ENCODE data around the gene RFC3. TPM values are rescaled to one million over a fixed set of nuclear protein-coding genes. Genes with fewer than 3 reads are reported as not detected.

RFC3 gene
- total RNA-seq, 4 donors from 2014 or later: 5.7 to 15.1 (median 7.9) TPM

GRCh38 chr13:33855371-33855895, 37.5 kb downstream of the RFC3 start:
- TF ChIP-seq, protein P1, sequence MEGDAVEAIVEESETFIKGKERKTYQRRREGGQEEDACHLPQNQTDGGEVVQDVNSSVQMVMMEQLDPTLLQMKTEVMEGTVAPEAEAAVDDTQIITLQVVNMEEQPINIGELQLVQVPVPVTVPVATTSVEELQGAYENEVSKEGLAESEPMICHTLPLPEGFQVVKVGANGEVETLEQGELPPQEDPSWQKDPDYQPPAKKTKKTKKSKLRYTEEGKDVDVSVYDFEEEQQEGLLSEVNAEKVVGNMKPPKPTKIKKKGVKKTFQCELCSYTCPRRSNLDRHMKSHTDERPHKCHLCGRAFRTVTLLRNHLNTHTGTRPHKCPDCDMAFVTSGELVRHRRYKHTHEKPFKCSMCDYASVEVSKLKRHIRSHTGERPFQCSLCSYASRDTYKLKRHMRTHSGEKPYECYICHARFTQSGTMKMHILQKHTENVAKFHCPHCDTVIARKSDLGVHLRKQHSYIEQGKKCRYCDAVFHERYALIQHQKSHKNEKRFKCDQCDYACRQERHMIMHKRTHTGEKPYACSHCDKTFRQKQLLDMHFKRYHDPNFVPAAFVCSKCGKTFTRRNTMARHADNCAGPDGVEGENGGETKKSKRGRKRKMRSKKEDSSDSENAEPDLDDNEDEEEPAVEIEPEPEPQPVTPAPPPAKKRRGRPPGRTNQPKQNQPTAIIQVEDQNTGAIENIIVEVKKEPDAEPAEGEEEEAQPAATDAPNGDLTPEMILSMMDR (IDR thresholded peaks at IDR 0.05): no peak
- DNase-seq (ENCODE audit: low spot score) (no peak), ATAC-seq (ENCODE audit: low FRiP score) (no peak)

- no peak for ATAC-seq (ENCODE audit: low FRiP score)
- DNase-seq (ENCODE audit: low spot score): no peak
- TF ChIP-seq, protein P1 (IDR thresholded peaks at IDR 0.05): no peak
Observed at GRCh38 chr13:33859691-33860303, 41.8 kb downstream of the RFC3 start.

GRCh38 chr13:33860526-33860925, 42.6 kb downstream of the RFC3 start:
- TF ChIP-seq, protein P1 (IDR thresholded peaks at IDR 0.05): no peak
- ATAC-seq (ENCODE audit: low FRiP score) (no peak), DNase-seq (ENCODE audit: low spot score) (no peak)

DNA sequence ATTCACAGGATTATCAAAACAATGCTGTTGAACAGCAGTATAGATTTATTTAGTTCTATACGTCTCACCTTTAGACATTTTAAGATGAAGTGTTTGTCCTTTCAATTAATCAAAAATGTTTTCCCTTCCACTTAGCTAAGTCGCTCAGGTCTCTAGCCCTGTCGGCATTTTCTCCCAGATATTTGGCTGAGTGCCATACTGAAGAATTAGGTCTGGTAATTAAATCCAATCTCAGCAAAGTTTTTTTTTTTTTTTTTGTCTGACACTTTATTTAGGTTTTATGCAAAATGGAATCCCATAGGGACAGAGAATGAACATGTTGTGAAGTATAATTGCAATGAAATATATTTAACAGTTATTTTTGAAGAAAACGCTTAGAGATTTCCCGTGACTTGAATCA, 44.1 kb downstream of the RFC3 start:
- TF ChIP-seq, protein P1 (IDR thresholded peaks at IDR 0.05): no peak

DNA sequence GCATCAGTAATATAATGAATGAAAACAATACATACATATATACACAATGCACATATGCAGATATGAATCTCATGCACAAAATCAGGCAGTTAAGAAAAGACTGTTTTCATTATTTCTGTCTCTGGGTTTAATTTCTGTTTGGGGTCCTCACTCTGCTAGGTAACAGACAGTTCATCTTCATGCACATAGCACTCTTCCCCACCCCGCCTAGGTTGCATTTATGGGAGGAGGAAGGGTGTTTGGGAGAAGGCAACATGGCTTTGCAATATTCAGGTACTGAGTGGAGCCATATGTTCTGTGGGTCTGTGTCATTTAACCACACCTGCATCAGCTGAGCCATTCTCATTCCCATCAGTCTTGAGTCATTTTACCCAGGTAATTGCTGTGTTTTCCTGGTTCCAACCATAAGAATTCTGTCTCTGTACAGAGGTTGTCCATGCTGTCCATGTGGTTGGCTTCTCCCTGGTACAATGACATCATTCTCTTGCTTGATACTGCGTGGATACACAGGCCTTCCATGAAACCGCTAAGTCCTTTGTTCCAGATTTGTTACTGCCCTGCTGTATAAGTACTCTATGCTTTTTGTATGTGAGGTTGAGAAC, 45.3 kb downstream of the RFC3 start:
- TF ChIP-seq, protein P1 (IDR thresholded peaks at IDR 0.05): no peak
- ATAC-seq (ENCODE audit: low FRiP score): no peak
- no peak for DNase-seq (ENCODE audit: low spot score)

More for the DNA sequence above, 44.1 kb downstream of the RFC3 start:
- no peak for ATAC-seq (ENCODE audit: low FRiP score)
- DNase-seq (ENCODE audit: low spot score): no peak

DNA sequence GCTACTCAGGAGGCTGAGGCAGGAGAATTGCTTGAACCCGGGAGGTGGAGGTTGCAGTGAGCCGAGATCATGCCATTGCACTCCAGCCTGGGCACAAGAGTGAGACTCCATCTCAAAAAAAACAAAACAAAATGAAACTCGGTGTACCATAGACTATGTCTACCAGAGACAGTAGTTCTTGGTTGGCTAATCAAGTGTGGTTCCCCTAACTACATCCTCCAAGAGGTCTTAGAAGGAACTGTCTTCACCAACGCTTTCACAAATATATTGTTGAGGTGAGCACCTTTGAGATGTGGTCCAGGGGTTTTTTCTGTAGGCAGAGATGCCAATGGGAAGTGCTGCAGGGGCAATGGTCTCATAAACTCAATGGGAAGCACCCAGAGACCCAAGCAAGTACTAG, 48.0 kb downstream of the RFC3 start:
- DNase-seq (ENCODE audit: low spot score) (no peak), ATAC-seq (ENCODE audit: low FRiP score) (no peak)
- TF ChIP-seq, protein P1 (IDR thresholded peaks at IDR 0.05): no peak

- TF ChIP-seq, protein P1 (IDR thresholded peaks at IDR 0.05): no peak
- DNase-seq (ENCODE audit: low spot score) (no peak), ATAC-seq (ENCODE audit: low FRiP score) (no peak)
Observed at GRCh38 chr13:33867472-33867871, 49.5 kb downstream of the RFC3 start.

Data from omental fat pad (tissue), 4 donors.